ENCODE results near the gene APELA.
"Not testable (repeated sequence)": the region's sequence is repeated elsewhere in the genome, so short reads cannot be mapped to it uniquely, and the experiment has no call there.

The APELA gene, protein sequence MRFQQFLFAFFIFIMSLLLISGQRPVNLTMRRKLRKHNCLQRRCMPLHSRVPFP

DNA sequence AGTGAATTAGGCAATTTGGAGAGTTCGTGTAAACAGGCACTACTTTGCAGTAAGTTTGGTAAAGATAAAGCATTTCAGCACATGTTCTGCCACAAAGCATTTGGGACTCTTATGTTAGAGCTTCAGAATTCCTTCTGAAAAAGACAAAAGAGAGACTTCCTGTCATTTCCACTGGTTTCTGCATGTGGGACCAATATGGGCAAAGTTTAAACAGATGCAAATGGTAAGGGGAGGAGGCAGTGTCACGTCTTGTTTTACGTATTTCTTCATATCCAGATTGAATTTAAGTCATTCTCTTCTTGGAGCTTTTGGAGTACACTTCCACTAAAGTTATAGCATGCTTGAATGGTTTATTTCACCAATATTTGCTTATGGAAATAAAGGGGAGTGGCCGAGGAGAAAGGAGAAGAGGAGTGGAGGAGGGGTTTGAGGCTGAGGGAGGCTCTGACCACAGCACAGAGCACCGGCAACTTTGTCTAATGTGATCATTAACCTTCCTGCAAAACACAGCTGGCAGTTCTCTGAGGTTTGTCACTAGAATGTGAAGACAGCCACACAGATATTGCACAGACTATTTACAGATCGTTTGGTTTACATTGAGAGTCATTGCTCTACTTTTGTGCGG is at the start of gene APELA:
APELA (plus strand) TSS at position 479 of the 625 bp plus-strand sequence. CDS start 154 bp downstream, outside the sequence.
- DNase-seq: peak; percentile 4

DNA sequence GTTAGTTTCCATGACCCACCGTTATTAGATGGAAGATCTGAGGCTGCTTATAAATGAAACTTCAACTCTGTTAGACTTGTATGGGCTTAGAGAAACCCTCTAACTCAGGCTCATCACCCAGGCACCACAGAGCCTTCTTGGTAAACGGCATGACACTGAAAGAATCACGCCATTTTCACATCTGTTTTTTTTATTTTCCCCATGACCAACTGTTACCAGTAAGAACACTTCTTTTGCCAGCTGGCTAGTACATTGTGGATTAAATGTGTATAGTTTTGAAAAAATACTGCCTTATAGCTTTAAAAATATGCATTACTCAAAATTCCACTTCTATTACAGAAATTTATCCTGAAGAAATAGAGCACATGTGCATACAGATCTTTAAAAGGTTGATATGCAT is 48.0 kb upstream of the APELA start:
- DNase-seq: no peak

DNA sequence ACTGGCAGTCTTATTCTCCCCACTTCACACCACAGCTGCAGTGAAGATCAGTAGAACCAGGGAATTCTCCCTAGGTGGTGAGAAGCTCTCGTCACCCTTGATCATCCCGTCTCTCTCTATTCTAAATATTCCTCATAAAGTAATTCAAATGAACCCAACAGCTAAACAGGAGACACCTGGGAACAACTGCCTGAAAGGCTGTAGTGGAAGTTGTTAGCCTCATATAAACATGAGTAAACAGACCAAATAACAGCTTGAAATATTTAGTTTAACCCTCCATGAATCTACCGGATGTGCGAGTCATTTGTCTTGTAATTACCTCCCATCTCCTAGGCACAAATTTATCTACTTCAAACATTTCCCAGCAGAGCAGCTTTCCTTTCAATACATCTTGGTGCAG is 30.4 kb upstream of the APELA start:
- DNase-seq: no peak

DNA sequence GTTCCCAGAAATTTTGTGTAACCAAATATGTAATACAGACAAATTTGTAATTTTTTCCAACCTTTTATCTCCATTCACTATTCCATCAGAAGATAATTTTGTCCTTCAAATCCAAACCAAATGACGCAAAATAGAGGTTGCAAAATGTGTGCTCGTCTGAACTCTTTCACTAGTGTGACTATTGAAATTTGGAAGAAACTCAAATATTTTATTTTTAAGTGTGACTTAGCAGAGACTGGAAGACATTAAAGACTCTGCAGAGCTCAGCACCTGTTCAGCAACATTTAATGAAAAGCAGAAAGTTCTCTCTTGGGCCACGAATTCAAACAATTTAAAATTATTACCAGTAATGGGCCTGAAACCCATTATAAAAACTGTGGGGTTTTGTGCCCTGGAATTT is 30.0 kb upstream of the APELA start:
- DNase-seq: no peak

DNA sequence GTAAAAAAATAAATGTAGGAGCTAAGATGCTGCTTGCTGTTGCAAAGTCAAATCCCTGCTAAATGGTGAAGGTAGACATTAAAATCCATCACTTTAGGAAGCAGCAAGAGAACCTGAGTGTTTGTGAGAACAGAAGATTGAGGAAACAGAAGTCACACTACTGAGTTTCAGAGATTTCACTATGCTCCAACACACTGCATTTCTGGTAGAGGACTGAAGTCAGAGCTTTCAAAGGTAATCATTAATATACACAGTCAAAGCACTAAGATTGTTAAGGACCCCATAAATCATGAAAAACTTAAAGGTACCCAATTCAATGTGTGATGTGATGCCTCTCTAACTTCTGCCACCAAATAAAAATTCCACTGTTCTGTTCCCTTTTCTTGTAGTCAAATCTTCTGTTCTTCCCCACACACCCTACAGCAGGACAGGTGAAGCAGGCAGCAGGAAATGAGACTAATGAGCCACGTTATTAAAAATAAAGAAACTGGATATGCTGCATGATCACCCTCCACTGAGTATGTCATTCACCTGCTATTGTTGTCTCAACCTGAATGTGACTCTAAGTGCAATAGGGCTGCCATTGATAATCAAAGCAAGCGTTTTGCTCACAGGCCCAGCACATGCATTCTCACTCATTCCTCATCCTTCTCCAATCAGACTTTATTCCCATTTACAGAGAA is 28.9 kb upstream of the APELA start:
- DNase-seq: no peak

- no peak for DNase-seq
Observed at GRCh38 chr4:164856396-164856795, 20.6 kb upstream of the APELA start.

DNA sequence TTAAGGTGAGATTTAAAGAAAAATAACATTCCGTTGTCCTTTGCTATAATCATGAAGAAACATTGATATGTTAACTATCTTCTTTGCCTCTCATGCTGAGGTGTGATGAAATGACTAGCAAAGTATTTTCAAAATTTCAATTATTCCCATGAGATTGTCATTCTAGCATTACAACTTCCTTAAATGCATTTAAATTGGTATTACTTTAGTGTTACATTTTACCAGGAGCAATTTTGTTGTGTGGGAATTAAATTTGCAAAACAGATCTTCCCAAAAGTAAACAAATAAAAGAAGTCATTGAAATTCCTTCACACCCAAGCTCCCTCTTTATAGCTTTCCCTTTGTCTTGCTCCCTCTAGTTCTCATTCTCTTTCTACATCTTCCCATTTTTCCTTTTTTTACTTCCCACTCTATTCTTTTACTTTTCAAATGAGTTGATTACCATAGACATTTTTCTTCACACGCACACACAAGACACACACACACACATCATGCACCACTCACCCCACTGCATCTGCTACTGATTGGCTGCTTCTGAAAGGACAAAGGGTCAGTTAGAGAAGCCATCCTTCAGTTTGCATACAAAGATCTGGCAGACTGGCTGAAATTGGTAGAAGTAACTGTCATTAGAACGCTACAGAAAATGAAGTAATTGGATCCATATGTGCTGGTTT is 10.0 kb upstream of the APELA start:
- peak; percentile 26 for DNase-seq

- DNase-seq: no peak
Observed at GRCh38 chr4:164871673-164872072, 5.3 kb upstream of the APELA start.

DNA sequence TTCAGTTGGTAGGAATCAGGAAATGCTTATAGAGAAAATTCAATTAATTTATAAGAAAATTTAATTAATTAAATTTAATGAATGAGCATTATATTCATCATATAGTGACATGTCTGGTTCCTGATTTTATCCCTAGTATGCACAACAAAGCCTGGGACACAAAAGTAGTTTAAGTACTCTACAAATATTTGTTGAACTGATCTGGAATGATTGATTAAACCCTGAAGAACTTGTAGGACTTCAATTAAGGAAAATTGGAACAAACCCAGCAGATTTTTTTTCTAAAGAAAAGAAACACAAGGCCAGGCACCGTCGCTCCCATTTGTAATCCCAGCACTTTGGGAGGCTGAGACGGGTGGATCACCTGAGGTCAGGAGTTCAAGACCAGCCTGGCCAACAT is 4.5 kb upstream of the APELA start:
- DNase-seq: no peak

DNA sequence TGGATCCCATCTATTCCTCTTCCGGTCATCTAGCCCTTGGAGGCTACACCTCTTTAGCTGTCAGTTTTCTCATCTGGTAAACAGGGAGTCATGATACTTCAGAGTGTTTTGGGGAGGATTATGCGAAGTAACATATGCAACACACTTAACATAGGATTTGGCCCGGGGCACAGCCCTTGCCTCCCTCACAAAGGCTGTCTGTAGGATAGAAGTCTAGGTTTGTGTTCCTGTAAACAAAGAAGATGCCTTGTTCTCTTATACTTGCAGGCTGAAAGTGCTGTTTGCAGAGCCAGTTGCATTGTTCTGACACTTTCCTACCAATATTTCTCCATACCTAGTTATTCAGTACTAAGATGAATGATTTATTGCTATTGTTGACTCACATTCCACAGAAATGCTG is 2.2 kb upstream of the APELA start:
- no peak for DNase-seq

DNA sequence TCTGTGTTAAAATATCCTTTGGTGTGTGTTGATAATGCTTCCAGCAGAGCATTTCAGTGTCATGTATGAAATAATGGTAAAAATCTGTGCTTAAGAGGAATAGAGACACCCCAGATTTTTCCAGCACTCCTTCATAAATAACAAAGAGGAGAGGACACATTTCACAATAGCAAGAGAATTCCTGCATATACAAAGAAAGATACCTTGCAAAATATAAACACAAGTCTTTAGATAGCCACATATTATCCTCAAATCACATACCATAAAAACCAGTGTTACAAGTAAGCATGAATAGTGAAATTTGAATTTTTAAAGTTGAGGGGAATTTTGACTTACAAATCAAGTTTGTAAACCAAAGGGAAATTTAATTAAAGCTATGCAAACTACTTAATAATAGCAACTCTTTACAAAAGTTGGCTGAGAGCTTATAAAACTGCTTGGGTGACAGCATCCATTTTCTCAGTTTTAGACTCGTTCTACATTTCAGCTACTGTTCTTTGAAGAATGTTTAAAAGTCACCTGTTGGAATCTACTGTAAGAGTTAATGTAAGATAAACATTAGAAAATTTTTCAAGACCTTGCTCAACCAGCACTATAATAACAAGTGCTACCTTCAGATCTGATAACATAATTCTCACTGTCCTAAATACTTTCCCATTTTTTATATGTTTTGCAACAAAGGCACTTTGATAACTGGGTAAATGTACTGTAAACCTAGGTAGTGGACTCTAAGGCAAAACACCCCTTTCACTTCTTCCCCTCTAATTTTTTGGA is 3.7 kb downstream of the APELA start:
- DNase-seq: no peak

DNA sequence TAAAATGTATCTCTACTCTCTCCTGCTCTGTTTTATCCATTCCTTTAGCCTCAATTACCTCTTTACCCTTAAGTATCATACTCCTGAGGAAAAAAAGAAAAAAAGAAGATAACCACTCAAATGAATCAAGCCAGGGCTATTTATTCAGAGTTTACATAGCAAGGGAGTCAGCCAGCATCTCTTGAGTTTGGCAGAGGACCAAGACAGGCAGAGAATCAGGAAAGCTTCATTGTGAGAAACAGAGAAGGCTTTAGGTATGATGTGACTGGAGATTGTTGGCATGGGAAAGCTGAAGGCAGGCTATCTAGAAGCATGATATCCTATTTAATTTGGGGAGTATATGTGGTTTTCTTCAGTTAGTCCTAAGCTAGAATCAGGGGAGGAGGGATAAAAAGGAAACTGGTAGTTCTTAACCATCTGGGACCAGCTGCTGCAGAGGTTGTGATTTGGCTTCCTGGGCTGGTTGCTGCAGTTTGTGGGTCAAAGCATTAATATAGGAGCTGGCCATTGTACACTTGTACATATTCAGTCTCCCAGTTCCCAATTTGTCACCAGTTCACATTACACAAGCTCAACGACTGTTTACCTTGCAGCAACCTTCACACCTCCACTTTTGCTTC is 11.2 kb downstream of the APELA start:
- DNase-seq: no peak

DNA sequence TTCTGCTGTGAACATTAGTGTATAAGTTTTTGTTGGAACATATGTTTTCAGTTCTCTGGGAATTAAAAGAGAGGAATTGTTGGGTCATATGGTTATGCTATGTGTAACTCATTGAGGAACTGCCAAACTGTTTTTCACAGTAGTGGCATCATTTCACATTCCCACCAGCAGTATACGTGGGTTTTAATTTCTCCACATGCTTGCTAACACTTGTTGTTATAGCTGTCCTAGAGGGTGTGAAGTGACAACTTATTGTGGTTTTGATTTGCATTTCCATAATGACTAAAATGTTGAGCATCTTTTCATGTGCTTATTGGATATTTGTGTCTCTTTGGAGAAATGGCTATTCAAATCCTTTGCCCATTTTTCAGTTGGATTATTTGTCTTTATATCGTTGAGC is 13.7 kb downstream of the APELA start:
- DNase-seq: no peak

- DNase-seq: no peak
Observed at GRCh38 chr4:164892018-164892417, 15.0 kb downstream of the APELA start.

- DNase-seq: no peak
Observed at GRCh38 chr4:164894702-164895101, 17.7 kb downstream of the APELA start.

DNA sequence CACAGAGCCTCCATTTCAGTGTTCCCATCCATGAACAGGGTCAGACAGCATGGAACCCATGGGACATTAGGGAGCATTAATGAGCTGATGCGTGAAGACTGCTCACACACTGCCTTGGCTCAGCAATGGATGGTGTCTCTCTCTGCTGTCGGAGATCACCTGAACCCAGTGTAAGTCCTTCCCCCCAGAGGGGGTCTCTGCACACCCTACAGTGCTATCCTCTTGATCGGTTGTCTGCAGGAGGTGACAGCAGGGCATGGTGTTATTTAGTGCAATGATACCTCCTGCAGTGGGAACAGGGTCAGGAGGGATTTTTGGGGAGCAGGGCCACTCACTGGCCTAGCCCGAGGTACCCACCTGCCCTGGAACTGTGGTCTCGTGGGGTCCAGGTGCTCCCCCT is 25.6 kb downstream of the APELA start:
- no peak for DNase-seq

DNA sequence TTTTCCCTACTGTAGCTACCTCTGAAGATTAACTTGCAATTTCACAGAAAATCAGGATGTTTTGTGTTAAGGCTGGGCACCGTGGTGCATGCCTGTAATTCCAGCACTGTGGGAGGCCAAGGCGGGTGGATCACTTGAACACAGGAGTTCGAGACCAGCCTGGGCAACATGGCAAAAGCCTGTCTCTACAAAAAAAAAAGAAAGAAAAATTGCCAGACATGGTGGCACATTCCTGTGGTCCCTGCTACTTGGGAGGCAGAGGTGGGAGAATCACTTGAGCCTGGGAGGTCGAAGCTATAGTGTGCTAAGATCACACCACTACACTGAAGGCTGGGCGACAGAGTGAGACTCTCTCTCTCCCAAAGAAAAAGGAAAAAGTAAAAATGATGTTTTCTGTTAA is 27.4 kb downstream of the APELA start:
- DNase-seq: no peak

DNA sequence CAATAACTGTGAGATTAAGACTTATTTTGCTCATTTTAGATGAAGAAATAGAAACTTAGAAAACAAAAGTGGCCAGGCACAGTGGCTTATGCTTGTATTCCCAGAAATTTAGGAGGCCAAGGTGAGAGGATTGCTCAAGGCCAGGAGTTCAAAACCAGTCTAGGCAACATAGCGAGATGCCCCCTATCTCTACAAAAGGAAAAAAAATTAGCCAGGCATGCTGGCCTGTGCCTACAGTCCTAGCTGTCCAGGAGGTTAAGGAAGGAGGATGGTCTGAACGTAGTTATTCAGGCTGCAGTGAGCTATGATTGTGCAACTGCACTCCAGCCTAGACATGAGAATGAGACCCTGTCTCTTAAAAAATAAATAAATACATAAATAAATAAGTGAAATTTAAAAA is 28.0 kb downstream of the APELA start:
- DNase-seq: no peak

- DNase-seq: no peak
Observed at GRCh38 chr4:164906368-164906767, 29.4 kb downstream of the APELA start.

DNA sequence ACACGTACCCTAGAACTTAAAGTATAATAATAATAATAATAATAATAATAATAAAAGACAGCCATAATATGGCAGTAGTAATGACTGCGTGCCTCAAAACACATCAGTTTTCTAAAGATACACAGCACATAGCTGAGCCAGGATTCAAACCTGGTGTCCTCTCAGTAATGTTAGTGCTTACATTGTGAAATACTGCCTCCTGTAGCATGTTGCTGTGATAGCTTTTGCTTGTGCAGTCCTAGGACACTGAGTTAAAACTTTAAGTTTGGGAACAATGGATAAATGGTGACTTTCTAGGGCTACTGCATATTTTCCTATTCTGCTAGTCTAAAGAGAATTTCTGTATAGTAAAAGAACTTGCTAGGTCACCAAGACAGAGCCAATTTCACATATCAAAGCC is 36.5 kb downstream of the APELA start:
- DNase-seq: not testable (repeated sequence)

GRCh38 chr4:164918956-164919355 is 42.0 kb downstream of the APELA start:
- no peak for DNase-seq

DNA sequence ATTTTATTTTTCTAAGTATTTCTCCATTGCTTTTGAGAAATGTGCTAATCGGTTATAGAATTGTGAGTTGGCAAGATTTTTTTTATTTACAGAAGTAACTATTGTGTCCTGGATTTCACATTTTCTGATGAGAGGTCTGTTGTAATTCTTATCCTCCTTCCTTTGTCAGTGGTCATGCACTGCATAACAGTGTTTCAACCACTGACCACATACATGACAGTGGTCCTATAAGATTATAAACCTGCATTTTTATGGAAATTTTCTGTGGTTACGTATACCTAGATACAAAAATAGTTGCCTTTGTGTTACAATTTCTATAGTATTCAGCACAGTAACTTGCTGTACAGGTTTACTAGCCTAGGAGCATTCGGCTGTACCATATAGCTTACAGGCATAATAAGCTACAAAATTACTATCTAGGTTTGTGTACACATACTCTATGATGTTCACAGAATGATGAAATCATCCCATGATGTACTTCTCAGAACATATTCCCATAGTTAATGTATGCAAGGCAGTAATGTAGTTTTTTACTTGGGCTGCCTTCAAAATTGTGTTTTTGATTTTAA is 47.8 kb downstream of the APELA start:
- no peak for DNase-seq

DNA sequence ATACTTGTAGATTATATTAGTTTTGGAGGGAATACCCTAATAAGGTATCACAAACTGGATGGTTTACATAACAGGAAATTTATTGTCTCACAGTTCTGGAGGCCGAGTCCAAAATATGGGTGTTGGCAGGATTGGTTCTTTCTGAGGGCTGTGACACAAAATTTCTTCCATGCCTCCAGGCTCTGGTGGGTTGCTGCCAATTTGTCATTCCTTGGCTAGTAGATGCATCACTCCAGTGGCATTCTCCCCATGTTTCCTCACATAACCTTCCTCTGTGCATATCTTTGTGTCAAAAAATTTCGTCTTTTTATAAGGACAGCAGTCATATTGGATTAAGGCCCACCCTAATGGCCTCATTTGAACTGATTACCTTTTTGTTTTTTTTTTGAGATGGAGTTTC is 49.3 kb downstream of the APELA start:
- DNase-seq: no peak

Measured in retina (tissue), 1 donor.